NCI-H2029 (cell line): Measurements from ENCODE around the gene DDIT3.
"Not testable (repeated sequence)": the region's sequence is repeated elsewhere in the genome, so short reads cannot be mapped to it uniquely, and the experiment has no call there.

Experiments
- DNase-seq: peaks from one replicate; lab custom pipeline; 2025; lab: John Stamatoyannopoulos, UW

DDIT3 gene

DNA sequence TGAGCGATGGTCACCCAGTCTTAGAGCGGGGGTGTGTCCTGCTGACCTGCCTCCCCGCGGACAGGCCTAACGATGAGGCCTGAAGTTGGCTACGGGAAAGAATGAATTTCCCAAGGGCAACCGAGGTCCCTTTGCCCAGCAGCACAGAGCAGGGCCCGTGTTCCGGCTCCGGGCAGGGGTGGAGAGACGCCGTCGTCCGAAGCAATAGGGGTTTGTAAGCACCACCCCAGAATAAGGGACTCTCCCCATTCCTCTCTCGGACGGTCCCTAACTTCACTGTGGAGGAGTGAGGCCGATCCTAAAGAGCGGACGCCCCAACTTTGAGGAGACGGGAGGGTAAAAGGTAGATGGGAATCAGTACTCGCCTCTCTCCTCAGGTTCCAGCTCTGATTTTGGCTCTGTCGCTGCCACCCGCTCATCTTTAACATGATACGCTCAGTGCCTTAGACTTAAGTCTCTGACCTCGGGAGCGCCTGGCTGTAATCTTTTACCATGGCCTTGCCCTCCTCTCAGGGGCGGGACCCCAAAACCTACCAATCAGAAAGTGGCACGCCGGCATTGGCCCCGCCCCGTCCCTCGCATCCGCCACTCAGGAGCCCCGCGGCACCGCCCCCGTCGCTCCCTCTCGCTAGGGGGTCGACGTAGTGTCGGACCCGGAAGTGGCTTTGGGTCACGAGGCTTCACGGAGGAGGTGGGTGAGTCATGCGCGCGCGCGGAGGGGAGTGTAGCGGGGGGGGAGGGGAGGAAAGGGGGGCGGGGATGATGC lies at the start of gene DDIT3:
DDIT3 (minus strand) TSS at position 462 of the 766 bp plus-strand sequence. CDS start 3,108 bp downstream, outside the sequence.
- peak; percentile 99 for DNase-seq

- no peak for DNase-seq
Observed at GRCh38 chr12:57569858-57570257, 49.5 kb upstream of the DDIT3 start.

- no peak for DNase-seq
Observed at GRCh38 chr12:57568838-57569237, 48.5 kb upstream of the DDIT3 start.

- no peak for DNase-seq
Observed at GRCh38 chr12:57564178-57564740, 43.9 kb upstream of the DDIT3 start.

- no peak for DNase-seq
Observed at GRCh38 chr12:57563358-57563757, 43.0 kb upstream of the DDIT3 start.

- DNase-seq, result not testable (repeated sequence)
Observed at GRCh38 chr12:57561117-57561516, 40.8 kb upstream of the DDIT3 start.

- no peak for DNase-seq
Observed at GRCh38 chr12:57560516-57560915, 40.2 kb upstream of the DDIT3 start.

DNA sequence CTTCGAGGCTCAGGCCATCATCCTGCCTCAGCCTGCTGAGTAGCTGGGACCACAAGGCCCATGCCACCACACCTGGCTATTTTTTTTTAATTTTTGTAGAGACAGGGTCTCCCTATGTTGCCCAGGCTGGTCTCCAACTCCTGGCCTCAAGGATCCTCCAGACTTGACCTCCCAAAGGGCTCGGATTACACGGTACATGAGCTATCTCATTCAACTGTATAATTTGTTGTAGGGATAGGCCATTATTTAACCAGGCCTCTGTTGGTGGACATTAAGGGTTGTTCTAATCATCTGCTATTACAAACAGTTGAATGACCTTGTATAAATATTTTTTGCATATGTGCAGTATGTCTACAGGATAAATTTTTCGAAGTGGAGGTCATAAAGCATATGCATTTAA lies 38.5 kb upstream of the DDIT3 start:
- no peak for DNase-seq

- DNase-seq, result no peak
Observed at GRCh38 chr12:57554897-57555296, 34.6 kb upstream of the DDIT3 start.

GRCh38 chr12:57554453-57554852 lies 34.1 kb upstream of the DDIT3 start:
- no peak for DNase-seq

- DNase-seq, result no peak
Observed at GRCh38 chr12:57553343-57554202, 33.3 kb upstream of the DDIT3 start.

- DNase-seq, result no peak
Observed at GRCh38 chr12:57552835-57553313, 32.6 kb upstream of the DDIT3 start.

DNA sequence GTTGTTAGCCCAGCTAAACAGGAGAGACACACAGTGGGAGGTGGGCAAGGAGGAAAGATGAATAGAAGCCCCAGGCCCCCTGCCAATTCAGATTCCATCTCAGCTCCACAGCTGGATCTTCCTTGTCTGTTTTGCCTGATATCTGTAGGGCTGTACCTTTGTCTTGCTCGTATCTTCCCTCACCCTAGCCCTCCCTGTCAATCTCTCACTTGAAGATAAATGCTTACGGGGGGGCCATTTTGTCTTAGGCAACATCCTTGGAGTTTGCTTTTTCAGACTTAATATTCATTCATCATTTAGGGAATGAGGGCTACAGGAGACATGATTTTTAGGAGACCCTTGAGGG lies 32.0 kb upstream of the DDIT3 start:
- DNase-seq, result no peak

DNA sequence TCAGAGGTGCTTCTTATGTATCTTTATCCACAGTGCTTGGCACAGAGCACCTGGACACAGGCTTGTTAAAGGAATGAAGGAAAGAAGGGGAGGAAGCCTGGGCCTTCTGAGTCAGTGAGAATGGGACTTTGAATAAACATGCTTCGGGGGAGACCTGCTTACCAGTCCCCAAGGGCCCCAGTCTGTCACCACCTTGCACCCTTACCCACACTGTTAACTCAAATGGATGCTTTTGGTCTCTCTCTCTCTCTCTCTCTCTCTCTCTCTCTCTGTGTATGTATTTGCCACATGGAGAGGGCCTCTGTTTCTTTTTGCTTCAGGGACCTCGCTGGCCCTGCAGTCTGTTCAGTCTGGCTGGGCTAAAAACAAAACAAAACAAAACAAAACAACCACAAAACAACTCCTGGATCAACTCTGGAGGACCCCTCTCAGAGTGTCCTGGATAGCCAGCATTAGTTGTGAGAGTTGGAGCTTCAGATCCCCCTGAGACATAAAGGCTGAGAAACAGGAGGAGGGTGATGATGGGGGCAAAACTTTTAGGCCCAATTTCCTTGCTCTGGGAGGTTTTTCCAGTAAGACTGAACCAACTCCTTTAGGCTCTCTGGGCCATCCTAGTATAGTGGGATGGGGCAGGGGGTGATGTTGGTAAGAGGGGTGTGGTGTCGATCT lies 31.5 kb upstream of the DDIT3 start:
- no peak for DNase-seq

DNA sequence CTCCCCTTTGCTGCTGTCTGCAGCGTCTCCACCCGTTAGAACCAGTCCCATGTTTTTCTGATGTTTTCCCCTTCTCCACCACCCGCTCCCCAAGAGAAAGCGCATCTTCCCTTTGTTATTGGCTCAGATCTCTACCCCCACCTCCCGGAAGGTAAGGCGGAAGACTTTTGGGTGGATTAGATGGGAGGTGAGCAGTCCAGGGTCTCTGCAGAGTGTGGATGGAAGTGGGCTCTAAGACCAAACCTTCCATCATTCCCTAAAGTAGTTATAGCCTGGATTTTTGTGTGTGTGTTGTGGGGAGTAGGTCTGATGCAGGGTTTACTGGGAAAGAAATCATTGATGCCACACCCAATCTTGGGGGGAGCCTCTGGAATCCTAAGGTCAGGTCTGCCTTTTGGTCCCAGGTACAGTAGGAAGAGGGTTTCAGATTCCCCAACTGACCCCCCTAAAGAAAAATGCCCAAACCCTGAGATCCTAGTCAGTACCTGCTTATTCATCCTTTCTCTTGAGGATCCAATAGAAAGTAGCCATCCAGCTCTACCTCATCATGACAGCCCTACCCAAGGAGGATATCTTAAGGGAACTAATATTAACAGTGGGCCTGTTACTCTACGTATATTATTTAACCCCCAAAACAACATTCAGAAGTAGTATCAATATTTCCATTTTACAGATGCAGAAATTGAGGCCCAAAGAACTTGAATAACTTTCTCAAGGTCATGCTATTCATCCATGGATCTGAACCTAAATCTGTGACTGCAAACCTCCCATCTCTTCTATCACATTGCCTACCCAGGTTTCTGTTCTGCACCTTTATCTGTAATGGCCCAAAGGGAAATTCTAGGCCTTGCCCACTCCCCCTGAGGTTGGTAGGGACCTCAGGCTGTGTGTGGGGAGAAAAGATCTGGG lies 30.6 kb upstream of the DDIT3 start:
- no peak for DNase-seq

- DNase-seq, result no peak
Observed at GRCh38 chr12:57549909-57550640, 29.8 kb upstream of the DDIT3 start, which contains the start of gene KIF5A. Gene KIF5A (plus strand): TSS chr12:57550044. CDS start chr12:57550272, 228 bp downstream.

DNA sequence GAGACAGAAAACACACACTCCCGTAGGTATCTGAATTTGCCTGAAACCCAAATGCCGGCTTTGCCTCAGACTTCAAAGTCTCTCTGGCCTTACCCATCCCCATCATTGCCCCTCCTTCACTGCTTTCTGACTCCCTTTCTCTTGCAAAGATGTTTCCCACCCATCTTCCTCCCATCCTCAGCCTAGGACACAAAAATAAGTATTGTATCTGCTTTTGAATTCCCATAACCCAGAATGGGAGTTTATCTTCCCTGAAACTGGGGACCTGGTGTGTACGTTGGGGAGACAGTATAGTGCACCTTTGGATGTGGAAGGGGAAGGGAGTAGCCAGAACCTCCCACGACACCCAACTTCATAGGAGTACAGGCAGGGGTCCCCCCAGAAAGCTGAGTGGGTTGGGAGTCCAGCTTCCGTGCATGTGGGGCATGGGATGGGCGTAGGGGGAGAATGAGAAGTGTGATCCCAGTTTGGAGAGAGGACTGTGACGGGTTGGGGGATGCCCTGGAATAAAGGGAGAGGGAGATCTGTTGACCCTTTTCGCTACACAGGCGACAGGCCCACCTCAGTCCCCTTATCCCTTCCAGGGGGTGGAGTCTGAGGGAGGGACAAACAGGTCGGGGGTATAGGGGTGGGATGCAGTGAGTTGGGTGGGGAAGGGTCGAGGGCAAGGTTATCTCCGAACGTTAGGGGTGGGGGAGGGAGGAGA lies 29.0 kb upstream of the DDIT3 start:
- no peak for DNase-seq

- no peak for DNase-seq
Observed at GRCh38 chr12:57548488-57548887, 28.2 kb upstream of the DDIT3 start.

GRCh38 chr12:57548013-57548315 lies 27.6 kb upstream of the DDIT3 start:
- DNase-seq, result no peak
